Measurements from ENCODE around the gene LIN7B.

LIN7B gene

GRCh38 chr19:49097453-49098288, 16.5 kb upstream of the LIN7B start:
- DNase-seq = peak; percentile 90

GRCh38 chr19:49098795-49099194, 15.4 kb upstream of the LIN7B start:
- DNase-seq = no peak

DNA sequence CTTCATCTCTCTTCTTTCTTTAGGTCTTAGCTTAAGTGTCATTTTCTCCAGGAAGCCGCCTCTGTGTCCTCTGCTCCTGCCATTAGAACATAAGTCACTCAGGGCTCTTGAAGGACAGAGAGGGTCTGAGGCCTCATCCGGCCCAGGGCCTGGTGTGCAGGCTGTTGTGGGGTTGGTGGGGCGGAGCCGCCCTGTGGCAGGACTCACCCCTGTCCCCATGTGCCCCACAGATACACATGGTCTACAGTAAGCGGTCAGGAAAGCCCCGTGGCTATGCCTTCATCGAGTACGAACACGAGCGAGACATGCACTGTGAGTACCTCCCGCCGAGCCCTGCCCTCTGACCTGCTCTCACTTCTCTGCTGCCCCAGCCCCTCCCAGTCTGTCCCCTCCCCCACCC, 13.0 kb upstream of the LIN7B start:
- no peak for DNase-seq

GRCh38 chr19:49102303-49102702, 11.9 kb upstream of the LIN7B start:
- no peak for DNase-seq

- no peak for DNase-seq
Observed at GRCh38 chr19:49103331-49104085, 10.7 kb upstream of the LIN7B start.

DNA sequence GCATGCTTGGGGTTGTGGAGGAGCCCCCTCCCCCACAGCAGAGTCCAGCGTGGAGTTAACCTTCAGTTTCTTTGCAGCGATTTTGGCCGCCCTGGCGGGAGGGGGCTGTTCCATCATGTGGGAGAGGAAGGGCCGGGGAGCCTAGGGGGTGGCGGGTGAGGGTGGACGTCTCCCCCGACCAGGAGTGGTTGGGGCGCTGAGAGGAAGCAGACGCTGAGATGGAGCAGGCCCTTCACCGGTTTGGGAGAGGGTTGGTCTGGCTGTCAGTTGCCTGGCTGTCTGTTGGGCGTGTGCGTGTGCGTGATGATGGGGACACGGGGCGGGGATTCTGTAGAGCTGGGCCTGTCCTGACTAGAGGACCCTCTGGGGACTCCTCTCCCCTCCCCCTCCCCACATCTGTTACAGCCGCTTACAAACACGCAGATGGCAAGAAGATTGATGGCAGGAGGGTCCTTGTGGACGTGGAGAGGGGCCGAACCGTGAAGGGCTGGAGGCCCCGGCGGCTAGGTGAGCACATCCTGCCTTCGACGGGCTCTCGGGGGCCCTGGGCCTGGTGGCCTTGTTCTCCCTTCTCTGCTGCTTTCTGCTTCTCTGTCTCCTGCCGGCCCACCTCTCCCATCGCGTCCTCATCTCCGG, 9.8 kb upstream of the LIN7B start:
- DNase-seq = no peak

DNA sequence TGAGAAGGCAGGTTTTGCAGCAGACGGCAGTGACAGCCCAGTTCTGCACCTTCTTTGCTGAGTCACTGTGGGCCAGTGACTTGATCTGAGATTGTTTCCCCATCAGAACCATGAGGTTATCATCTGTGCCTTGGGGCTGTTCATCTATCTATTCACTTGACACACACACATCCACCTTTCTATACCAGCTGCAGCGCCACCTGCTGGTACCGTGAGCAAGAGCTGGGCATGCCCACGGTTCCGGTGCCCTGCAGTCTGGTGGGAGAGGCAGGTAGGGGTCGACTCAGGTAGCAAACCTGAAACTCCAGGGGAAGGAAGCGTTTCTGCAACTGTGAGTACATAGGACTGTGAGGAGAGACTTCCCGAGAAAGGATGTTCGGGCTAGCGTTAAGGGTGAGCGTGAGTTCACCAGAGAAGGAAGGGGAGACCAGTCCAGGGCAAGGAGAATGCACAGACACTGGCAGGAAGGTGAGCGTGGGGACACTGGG, 7.5 kb upstream of the LIN7B start:
- peak; percentile 85 for DNase-seq

GRCh38 chr19:49107625-49108459, 6.3 kb upstream of the LIN7B start:
- no peak for DNase-seq

DNA sequence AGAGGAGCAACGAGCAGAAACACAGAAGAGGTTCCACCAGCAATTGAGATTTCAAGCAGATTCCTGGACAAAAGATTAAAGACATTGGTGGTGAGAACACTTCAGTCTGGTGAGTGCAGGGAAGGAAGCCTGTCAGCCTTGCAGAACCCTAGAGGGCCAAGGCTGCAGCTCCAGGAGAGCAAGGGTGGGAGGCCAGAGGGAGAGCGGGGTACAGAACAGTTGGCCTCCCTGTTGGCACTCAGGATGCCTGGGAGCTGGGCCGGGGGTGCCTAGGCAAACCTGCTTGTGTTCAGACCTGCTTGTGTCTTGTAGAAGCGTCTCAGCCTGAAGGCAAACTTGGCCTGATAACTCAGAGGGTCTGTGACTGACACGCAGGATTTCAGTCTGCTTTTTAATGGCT, 5.1 kb upstream of the LIN7B start:
- DNase-seq = no peak

GRCh38 chr19:49109569-49110233, 4.5 kb upstream of the LIN7B start:
- no peak for DNase-seq

- DNase-seq = no peak
Observed at GRCh38 chr19:49110567-49110966, 3.6 kb upstream of the LIN7B start.

GRCh38 chr19:49111218-49111998, 2.8 kb upstream of the LIN7B start:
- DNase-seq = no peak

DNA sequence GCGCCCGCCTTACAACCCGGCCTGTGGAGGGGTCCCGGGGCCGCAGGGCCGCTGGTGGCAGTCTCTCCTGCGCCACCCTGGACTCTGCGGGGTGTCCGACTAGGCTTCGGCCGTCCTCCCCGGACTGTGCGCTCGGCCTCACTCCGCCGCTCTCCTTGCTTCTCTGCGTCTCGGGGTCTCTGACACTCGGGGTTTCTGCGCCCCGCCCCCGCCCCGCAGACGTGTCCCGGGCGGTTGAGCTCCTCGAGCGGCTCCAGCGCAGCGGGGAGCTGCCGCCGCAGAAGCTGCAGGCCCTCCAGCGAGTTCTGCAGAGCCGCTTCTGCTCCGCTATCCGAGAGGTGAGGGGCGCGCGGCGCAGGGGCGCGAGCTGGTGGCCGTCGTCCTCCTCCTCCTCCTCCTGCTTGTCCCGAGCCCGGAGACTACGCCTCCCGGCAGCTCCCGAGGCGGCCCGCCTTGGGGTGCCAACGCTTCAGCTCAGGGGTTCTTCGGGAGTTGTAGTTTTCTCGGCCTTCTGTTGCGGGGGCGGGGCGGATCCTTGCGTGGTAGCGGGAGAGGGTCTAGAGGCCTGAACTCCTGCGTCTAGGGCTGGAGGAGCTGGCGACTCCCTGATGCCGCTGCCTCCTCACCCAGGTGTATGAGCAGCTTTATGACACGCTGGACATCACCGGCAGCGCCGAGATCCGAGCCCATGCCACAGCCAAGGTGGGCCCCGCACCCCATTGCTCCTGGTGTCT, 627 bp downstream of the LIN7B start:
- DNase-seq = peak; percentile 59

DNA sequence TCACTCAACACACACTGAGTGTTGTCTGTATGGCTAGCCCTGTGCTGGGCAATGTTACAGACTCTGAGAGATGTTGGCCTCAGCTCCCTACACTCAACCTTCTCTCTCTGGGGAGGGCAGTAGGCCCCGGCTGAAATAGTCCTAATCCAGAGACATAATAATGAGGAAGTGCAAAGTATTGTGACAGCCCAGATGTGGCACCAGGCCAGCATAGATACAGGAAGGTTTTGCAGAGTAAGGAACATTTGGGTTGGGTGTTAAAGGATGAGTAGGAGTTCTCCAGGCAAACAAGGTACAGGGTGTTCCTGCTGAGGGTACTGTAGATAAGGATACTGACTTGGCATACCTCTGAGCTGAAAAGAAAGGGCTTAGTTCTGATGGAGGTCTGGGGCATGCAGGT, 2.4 kb downstream of the LIN7B start:
- no peak for DNase-seq

GRCh38 chr19:49117677-49118564, 3.8 kb downstream of the LIN7B start:
- no peak for DNase-seq

DNA sequence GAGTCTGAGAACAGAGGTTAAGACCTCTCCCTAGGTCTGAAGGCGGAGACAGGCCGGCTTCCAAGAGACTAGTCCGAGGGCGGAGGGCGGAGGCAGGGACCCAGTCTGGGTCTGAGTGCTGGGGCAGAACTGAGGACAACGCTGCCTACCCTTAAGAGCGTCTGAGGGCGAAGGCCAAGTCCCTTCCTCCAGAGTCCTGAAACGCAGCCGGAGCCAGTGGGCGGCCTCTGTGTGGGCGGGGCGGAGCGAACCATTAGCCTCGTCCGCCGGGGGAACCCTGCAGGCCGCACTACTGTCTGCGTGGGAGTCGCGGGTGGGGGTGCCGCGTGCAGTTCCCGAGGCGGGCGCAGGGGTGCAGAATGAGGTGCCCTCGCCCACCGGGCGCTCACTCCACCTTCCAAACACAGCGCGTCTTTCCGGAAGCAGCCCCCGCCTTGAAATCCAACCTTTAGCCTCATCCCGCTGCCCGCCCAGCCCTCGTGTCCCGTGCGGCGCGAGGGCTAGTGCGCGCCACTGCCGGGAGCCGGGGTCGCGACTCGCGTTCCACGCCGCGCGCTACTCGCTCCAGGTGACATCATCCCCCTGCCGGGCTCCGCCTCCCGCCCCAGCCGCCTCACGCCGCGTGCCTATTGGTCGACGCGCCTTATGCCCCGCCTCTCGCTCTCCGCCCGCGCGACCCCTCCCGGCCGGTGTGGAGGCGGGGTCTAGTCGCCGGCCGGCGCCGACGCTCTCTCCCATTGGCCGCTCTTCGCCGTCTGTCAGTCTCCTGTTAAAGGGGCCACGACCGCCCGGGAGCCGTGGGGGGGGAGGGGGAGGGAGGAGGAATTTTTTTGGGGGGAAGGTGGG, 4.6 kb downstream of the LIN7B start, which contains the start of gene C19orf73:
Gene C19orf73, minus strand, starts transcription at position 579 of the 846 bp plus-strand sequence. Its CDS starts 121 bp downstream, at position 458.
- peak; percentile 97 for DNase-seq

DNA sequence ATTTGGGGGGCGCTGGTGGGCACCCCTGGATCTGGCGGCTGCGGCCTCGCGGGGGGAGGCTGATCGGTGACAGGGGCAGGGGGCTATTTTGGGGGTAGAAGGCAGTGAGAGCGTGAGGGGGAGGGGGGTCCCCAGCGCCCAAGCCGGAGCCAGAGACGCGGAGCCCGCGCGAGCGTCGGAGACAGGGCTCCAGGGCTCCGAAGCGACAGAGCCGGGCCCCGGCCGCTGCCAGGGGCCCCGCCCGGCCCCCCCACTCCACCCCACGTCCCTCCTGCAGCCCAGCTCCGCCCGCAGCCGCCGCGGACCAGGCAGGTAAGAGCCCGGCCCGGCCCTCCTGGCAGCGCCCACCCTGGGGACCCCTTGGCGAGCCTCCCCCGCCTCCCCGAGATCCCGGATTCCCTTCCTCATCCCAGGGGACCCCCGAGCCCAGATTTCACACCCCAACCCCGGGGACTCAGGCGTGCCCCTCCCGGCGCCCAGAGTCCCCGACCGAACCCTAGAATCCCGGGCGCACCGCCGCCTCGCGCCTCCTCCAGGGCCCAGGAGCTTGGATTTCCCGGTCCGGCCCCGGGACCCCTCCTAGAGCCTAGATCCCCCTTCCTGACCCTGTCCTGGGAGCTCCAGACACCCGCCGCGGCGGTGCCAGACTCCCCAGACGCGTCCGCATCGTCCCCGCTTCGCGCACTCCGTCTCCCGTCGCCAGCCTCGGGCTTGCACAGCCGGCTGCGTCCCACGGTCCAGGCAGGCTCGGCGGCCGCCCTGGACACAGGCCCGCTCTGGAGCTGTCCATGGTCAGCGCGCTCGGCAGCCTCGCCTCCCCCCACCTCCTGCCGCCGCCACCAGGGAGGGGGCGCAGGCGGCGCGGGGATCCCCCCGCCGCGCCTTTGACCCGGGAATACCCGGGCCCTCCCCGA, 5.5 kb downstream of the LIN7B start, which contains the start of gene PPFIA3:
Gene PPFIA3, plus strand, starts transcription at position 134 of the 914 bp plus-strand sequence. CDS start 8,330 bp downstream, outside the sequence.
- peak; percentile 73 for DNase-seq

Data from DMS53 (cell line).